H1 (cell line): Measurements from ENCODE around the gene C17orf113. TPM values are rescaled to one million over a fixed set of nuclear protein-coding genes. Genes with fewer than 3 reads are reported as not detected.

Experiments
- CTCF ChIA-PET: fragments of 300-600 bp; sonication (Branson Sonifier 250); formaldehyde crosslinking; loops from one replicate; lab custom pipeline; 2021; ENCODE audit not compliant: partially characterized antibody; lab: Charles Lee
- POLR2A ChIA-PET: fragments of 300-600 bp; sonication (Branson Sonifier 250); formaldehyde crosslinking; loops from one replicate; lab custom pipeline; 2021; ENCODE audit warnings: inconsistent platforms; ENCODE audit not compliant: partially characterized antibody; lab: Charles Lee
- DNase-seq, 2 experiments: peaks; one replicate each; pipeline versions ENCODE4 v3.0.0 to v3.0.0-alpha.2; 2010 to 2022; ENCODE audit warnings: low spot score in 2 of 2, low read depth in 1 of 2, mixed read lengths in 1 of 2
- FAIRE-seq: peaks from 2 replicates; lab custom pipeline; 2011; peaks lifted over from hg19 to GRCh38; lab: Jason Lieb, UNC
- H2AFZ ChIP-seq: 2 replicates; pipeline ENCODE4 v1.8.1; 2012; ENCODE audit warnings: low read length, inconsistent platforms
- H2AK5ac ChIP-seq: 2 replicates; pipeline ENCODE4 v1.6.1; 2013; ENCODE audit warnings: low read depth, low read length
- H2BK120ac ChIP-seq: replicated peaks from 2 replicates; pipeline ENCODE3; 2013; ENCODE audit warnings: low read depth, low read length, inconsistent platforms
- H2BK12ac ChIP-seq: 2 replicates; pipeline ENCODE4 v1.6.1; 2013; ENCODE audit warnings: low read depth, low read length
- H2BK15ac ChIP-seq: 2 replicates; pipeline ENCODE4 v1.6.1; 2013; ENCODE audit warnings: low read length
- H2BK20ac ChIP-seq: 2 replicates; pipeline ENCODE4 v1.6.1; 2013; ENCODE audit warnings: low read length
- H2BK5ac ChIP-seq: 2 replicates; pipeline ENCODE4 v1.6.1; 2013; ENCODE audit warnings: low read depth, low read length
- H3K14ac ChIP-seq: 2 replicates; pipeline ENCODE4 v1.6.1; 2013; ENCODE audit warnings: inconsistent platforms; ENCODE audit not compliant: insufficient read length
- H3K18ac ChIP-seq: 2 replicates; pipeline ENCODE4 v1.6.1; 2013; ENCODE audit warnings: low read length; ENCODE audit errors: extremely low read depth
- H3K23ac ChIP-seq: 2 replicates; pipeline ENCODE4 v1.6.1; 2013; ENCODE audit warnings: inconsistent platforms; ENCODE audit not compliant: insufficient read length
- H3K23me2 ChIP-seq: 2 replicates; pipeline ENCODE4 v1.6.1; 2013; ENCODE audit warnings: low read depth, low read length
- H3K27ac ChIP-seq: 2 replicates; pipeline ENCODE4 v1.6.1; 2011; ENCODE audit warnings: low read depth, low read length, inconsistent platforms
- H3K27me3 ChIP-seq, 4 experiments: replicated peaks in 1 of 4; 1 replicate in 1 of 4; 2 replicates in 3 of 4; pipeline versions ENCODE4 v1.6.1 to v1.8.1; 2011 to 2013; ENCODE audit warnings: low read length in 3 of 4, mild to moderate bottlenecking in 3 of 4, inconsistent platforms in 2 of 4, mixed read lengths in 2 of 4, moderate library complexity in 1 of 4; ENCODE audit not compliant: control insufficient read depth in 3 of 4, insufficient read depth in 3 of 4; ENCODE audit errors: extremely low read depth in 1 of 4
- H3K36me3 ChIP-seq, 4 experiments: 2 replicates each; pipeline versions ENCODE4 v1.6.1 to v1.8.1; 2011 to 2013; ENCODE audit warnings: mild to moderate bottlenecking in 4 of 4, low read length in 3 of 4, moderate library complexity in 2 of 4, control low read depth in 1 of 4, inconsistent platforms in 1 of 4; ENCODE audit not compliant: insufficient read depth in 4 of 4, control insufficient read depth in 2 of 4
- H3K4ac ChIP-seq: replicated peaks from 2 replicates; pipeline ENCODE3; 2013; ENCODE audit warnings: low read length, low read depth, mixed read lengths, inconsistent platforms; ENCODE audit not compliant: insufficient read length
- H3K4me1 ChIP-seq, 4 experiments: replicated peaks in 1 of 4; 1 replicate in 1 of 4; 2 replicates in 3 of 4; pipeline versions ENCODE4 v1.6.1 to v1.8.1; 2011 to 2013; ENCODE audit warnings: low read length in 3 of 4, inconsistent platforms in 2 of 4, mixed read lengths in 1 of 4; ENCODE audit not compliant: insufficient read depth in 4 of 4, control insufficient read depth in 3 of 4
- H3K4me2 ChIP-seq, 2 experiments: 2 replicates each; pipeline versions ENCODE4 v1.6.1 to v1.8.1; 2011 to 2013; ENCODE audit warnings: low read depth in 2 of 2, low read length in 2 of 2, control low read depth in 1 of 2, inconsistent platforms in 1 of 2, mild to moderate bottlenecking in 1 of 2; ENCODE audit not compliant: insufficient read depth in 1 of 2
- H3K4me3 ChIP-seq, 4 experiments: fragments of 200-600, 300-600 bp in 1 of 4; sonication (generic), shearing (Covaris generic), sonication (Bioruptor Twin) in 1 of 4; 2 replicates each; pipeline versions ENCODE4 v1.5.1 to v1.8.1; 2011 to 2016; ENCODE audit warnings: low read length in 4 of 4, low read depth in 3 of 4, control low read depth in 2 of 4, inconsistent platforms in 2 of 4, mild to moderate bottlenecking in 2 of 4, mixed read lengths in 1 of 4, moderate library complexity in 1 of 4; ENCODE audit not compliant: insufficient read depth in 2 of 4; ENCODE audit errors: extremely low read depth in 1 of 4
- H3K56ac ChIP-seq: replicated peaks from 2 replicates; pipeline ENCODE3; 2013; ENCODE audit warnings: low read depth, mild to moderate bottlenecking, mixed read lengths, low read length, inconsistent platforms; ENCODE audit not compliant: insufficient read length
- H3K79me1 ChIP-seq: 2 replicates; pipeline ENCODE4 v1.6.1; 2013; ENCODE audit warnings: low read depth, low read length, control low read depth
- H3K79me2 ChIP-seq, 2 experiments: 2 replicates each; pipeline versions ENCODE4 v1.6.1 to v1.8.1; 2012 to 2013; ENCODE audit warnings: low read length in 2 of 2, mild to moderate bottlenecking in 2 of 2, inconsistent platforms in 1 of 2; ENCODE audit not compliant: insufficient read depth in 2 of 2, control insufficient read depth in 1 of 2
- H3K9ac ChIP-seq, 4 experiments: replicated peaks in 1 of 4; 1 replicate in 1 of 4; 2 replicates in 3 of 4; pipeline versions ENCODE4 v1.6.1 to v1.8.1; 2011 to 2013; ENCODE audit warnings: low read depth in 3 of 4, low read length in 3 of 4, control low read depth in 2 of 4, mild to moderate bottlenecking in 2 of 4, moderate library complexity in 2 of 4, inconsistent platforms in 1 of 4; ENCODE audit errors: extremely low read depth in 1 of 4
- H3K9me3 ChIP-seq, 2 experiments: 2 replicates each; pipeline versions ENCODE4 v1.6.1 to v1.8.1; 2012 to 2013; ENCODE audit warnings: mild to moderate bottlenecking in 2 of 2, moderate library complexity in 2 of 2, control low read depth in 1 of 2, inconsistent platforms in 1 of 2, low read depth in 1 of 2, low read length in 1 of 2, mixed read lengths in 1 of 2; ENCODE audit not compliant: insufficient read depth in 2 of 2
- H4K20me1 ChIP-seq, 2 experiments: replicated peaks in 1 of 2; 2 replicates each; pipeline versions ENCODE3 to v1.8.1; 2011 to 2013; ENCODE audit warnings: inconsistent platforms in 2 of 2, low read length in 2 of 2, mild to moderate bottlenecking in 1 of 2; ENCODE audit not compliant: insufficient read depth in 2 of 2, control insufficient read depth in 1 of 2
- H4K5ac ChIP-seq: 2 replicates; pipeline ENCODE4 v1.6.1; 2013; ENCODE audit warnings: low read length, low read depth, mixed read lengths, inconsistent platforms; ENCODE audit not compliant: insufficient read length
- H4K8ac ChIP-seq: 2 replicates; pipeline ENCODE4 v1.8.0; 2013; ENCODE audit warnings: mild to moderate bottlenecking, moderate library complexity, low read length, inconsistent platforms; ENCODE audit not compliant: insufficient read depth; ENCODE audit errors: extremely low read depth
- H4K91ac ChIP-seq: replicated peaks from 2 replicates; pipeline ENCODE3; 2013; ENCODE audit warnings: low read length, mixed read lengths, inconsistent platforms; ENCODE audit not compliant: insufficient read length
- EGR1 ChIP-seq: IDR thresholded peaks from 2 replicates; pipeline ENCODE4 v1.6.1; 2011; ENCODE audit warnings: low read depth, low read length, borderline replicate concordance
- RBBP5 ChIP-seq: IDR thresholded peaks from 2 replicates; pipeline ENCODE4 v1.7.1; 2012; ENCODE audit warnings: low read depth, mild to moderate bottlenecking, inconsistent platforms, low read length, moderate library complexity, borderline replicate concordance
- WGBS, 2 experiments: shearing (Covaris generic) in 1 of 2; methylation state at CpG; one replicate each; pipeline versions ENCODE4 v1.1.6 to v1.1.7; 2013 to 2015; ENCODE audit warnings: low lambda C conversion rate in 2 of 2, mixed read lengths in 2 of 2, inconsistent platforms in 1 of 2, low coverage in 1 of 2, missing lambda C conversion rate in 1 of 2; ENCODE audit not compliant: insufficient replicate concordance in 2 of 2, insufficient coverage in 1 of 2, insufficient read length in 1 of 2; ENCODE audit errors: extremely low coverage in 1 of 2, missing lambda C conversion rate in 1 of 2; 5-methylcytosine and 5-hydroxymethylcytosine counted together
- polyA plus RNA-seq, 7 experiments: library from polyadenylated mRNA; depleted of rRNA in 3 of 7; stranded (reverse) in 5 of 7; unstranded in 2 of 7; fragments of >200 nt in 5 of 7; fragments of 200-250 nt in 2 of 7; gene quantifications; 1 replicate in 5 of 7; 2 replicates in 1 of 7; 4 replicates in 1 of 7; pipeline versions ENCODE4 v1.2.1 to v1.2.3, GENCODE V29; 2011 to 2013; ENCODE audit warnings: missing spikeins in 2 of 7, mixed read lengths in 2 of 7
- total RNA-seq: library from RNA; stranded (reverse); fragmentation: NEBNext Ultra II Directional; extraction: Animal tissue kit (Norgen Biotek cat#: 25700); gene quantifications from 2 replicates; pipeline ENCODE4 v1.2.1, GENCODE V29; 2021

The C17orf113 gene
- total and polyA plus RNA-seq, 2 of the 8 experiments (the other 6 are each of a cell fraction or from before 2014, with no cell fraction given), result 1.0 to 1.4 TPM

DNA sequence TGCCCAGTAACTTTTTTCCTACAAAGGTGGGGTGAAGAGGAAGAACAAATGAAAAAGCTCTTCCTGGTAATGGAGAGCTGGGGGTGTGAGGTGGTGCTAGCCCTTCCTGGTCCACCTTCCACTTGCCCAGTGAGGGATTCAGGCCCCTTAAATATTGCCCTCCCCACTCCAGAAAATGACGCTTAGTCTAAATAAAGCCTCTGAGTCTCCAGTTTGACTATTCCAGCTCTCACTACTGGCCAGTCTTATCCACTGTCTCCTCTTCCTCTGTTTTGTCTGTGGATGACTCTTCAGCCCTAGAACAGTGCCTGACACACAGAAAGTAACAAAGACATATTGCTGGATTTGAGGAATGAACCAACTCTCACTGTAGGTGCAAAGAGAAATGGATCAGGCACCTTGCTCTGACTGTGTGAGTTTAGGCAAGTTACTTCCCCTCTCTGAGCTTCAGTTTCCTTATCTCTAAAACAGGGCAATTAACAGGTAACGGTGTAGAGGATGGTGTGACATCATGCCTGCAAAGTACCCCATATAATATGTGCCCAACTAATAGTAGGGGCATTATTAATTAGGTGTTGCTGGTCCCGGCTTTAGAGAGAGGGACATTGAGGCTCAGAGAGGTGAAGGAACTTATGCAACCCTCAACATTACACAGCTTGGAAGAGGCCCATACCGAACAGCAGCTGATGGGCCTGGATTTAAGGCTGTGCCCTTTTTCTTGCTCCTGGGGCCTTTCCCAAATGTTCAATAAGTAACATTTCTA is 26.6 kb upstream of the C17orf113 start:
- no peak overlapping the region for H3K4me3 ChIP-seq
- no peak overlapping the region for H2BK20ac ChIP-seq
- H3K4me2 ChIP-seq, result no peak overlapping the region
- H3K23ac ChIP-seq, result no peak overlapping the region
- H3K4me1 ChIP-seq, result peaks cover 0 to 3% (median 2%) of the 10 kb centered on the region in 4 experiments; a peak in 4 of 7 replicates
- no peak overlapping the region for H3K4ac ChIP-seq
- H3K18ac ChIP-seq, result no peak overlapping the region
- H3K36me3 ChIP-seq, result no peaks in the 10 kb centered on the region
- no peaks in the 10 kb centered on the region for H4K20me1 ChIP-seq
- H4K5ac ChIP-seq, result no peak overlapping the region
- H3K14ac ChIP-seq, result no peak overlapping the region
- 90% methylated on average over 4 of the region's 4 CpGs; no CpG with 5 or more reads in 1 of the 2 experiments for WGBS, 2 experiments
- H2BK15ac ChIP-seq, result no peak overlapping the region
- FAIRE-seq (no peak), DNase-seq (no peak)
- CTCF ChIA-PET, result interaction anchor here (1.0 to 3.5 kb wide), 9 partner anchors 11 to 52 kb away, joined by 3 to 34 read pairs (median 5); no protein-coding TSS in a partner anchor
- H2AK5ac ChIP-seq, result no peak overlapping the region
- no peak overlapping the region for H4K8ac ChIP-seq
- H2BK5ac ChIP-seq, result no peak overlapping the region
- no peaks in the 10 kb centered on the region for H3K9me3 ChIP-seq
- peaks cover 4% of the 10 kb centered on the region; the same call in 1 of the 2 replicates for H3K23me2 ChIP-seq
- no peaks in the 10 kb centered on the region; a peak in 2 of 7 replicates for H3K27me3 ChIP-seq
- H4K91ac ChIP-seq, result no peak overlapping the region
- H2AFZ ChIP-seq, result no peak overlapping the region
- H2BK12ac ChIP-seq, result no peak overlapping the region
- TF ChIP-seq RBBP5, result no peak
- TF ChIP-seq EGR1, result no peak
- no peak overlapping the region for H3K27ac ChIP-seq
- no peaks in the 10 kb centered on the region for H3K79me1 ChIP-seq
- no peak overlapping the region for H3K56ac ChIP-seq
- no peak overlapping the region for H3K9ac ChIP-seq
- H2BK120ac ChIP-seq, result no peak overlapping the region
- H3K79me2 ChIP-seq, result no peaks in the 10 kb centered on the region
- POLR2A ChIA-PET, result no interaction called here
